T-helper 22 cell (primary cell): ENCODE results near the gene RNF167.
"Not testable (repeated sequence)": the region's sequence is repeated elsewhere in the genome, so short reads cannot be mapped to it uniquely, and the experiment has no call there.

Experiments used
- DNase-seq: peaks from one replicate; pipeline ENCODE4 v3.0.0-alpha.2; 2020; ENCODE audit warnings: low read depth

The RNF167 gene

DNA sequence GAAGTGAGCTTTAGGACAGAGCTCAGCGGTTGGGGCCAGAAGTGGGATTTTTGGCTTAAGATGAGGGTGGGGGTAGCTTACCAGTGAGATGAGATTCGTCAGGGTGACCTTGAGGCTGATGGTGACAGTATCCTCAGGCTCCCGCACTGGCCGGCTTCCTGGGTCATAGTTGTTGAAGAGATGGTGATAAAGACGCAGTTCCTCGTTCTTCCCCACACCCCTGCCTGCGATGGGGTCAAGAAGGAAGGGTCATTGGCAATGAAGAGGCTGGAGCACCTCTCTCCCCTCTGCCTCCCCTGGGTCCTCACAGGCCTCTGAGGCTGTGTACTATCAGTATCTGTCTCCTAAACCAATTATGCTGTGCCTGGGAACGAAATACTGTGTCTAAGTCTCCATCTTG lies 37.5 kb upstream of the RNF167 start:
- DNase-seq: no peak

DNA sequence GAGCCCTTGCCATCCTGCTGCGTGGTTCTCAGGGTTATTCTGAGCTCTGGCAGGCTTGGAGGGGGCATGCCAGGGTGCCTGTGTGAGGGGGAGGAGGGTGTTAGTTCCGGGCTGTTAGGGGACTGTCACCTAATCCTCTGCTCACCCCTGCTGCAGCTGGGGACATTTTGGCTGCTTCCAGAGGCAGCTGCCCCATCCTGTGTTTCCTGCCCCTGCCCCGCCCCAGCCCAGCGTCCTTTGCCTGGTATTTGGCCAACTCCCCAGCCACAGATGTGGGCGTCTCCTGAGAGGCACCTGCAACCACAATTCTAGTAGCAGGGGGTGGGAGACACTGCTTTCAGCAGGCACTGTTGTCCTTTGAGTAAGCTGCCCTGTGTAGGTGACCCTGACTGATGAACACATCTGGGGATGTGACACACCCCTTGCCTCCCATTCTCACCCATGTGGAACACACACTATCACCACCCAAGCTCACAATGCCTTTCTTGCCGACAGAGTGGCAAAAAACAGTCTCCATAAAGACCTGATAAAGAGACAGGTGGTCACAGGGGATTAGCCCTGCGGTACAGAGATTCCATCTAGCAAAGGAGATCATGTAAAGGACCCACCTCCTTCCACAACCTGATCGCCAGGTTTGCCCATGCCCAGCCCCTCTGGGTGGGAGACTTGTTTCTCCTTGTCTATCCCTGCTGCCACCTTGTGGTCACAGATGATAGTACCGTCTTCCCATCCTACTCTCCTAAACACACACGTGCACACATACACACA lies 36.8 kb upstream of the RNF167 start, which contains the start of gene CHRNE:
Gene CHRNE (minus strand): TSS at position 48 of the 768 bp plus-strand sequence. CDS start 35 bp downstream, at position 13.
- peak; percentile 59 for DNase-seq

- DNase-seq: not testable (repeated sequence)
Measured at GRCh38 chr17:4906642-4907041, 33.4 kb upstream of the RNF167 start.

DNA sequence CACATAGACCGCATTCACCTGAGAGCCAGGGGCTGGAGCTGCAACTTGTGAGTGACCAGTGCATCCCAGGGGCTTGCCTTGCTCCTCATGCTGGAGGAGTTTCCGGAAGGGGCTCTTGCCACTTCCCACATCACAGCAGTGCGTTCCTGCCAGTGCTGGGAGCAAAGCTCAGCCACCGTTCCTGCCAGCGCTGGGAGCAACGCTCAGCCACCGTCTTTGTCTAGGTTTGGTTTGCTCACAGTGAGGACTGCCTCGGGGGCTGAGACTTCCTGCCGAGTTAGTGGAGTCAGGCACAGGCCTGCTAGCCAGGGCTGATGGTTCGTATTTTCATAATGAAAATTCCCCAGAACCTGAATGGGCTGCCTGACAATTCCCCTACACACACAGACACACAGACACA lies 31.8 kb upstream of the RNF167 start:
- no peak for DNase-seq

DNA sequence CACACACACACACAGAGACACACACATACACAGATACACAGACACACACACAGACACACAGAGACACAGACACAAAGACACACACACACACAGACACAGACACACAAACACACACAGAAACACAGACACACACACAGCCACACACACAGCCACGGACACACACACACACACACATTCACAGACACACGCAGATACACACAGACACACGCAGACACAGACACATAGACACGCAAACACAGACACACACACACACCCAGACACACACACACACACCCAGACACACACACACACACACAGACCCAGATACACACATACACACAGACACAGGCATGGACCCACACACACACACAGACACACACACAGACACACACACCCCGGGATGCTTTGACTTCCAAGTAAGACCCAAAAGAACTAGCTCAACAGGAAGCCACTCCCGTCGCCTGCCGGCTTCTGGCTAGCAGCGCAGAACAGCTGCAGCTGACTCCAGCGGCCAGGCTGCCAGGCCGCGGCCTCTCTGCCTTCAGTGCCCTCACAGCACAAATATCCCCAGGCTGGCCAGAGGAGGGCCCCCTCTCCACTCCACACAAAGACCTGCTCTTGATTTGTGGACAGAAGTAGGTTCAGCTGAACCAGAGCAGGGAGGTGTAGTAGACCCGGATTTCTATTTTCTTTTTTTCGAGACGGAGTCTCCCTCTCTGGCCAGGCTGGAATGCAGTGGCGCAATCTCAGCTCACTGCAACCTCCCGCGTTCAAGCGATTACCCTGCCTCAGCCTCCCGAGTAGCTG lies 31.2 kb upstream of the RNF167 start:
- peak; percentile 41 for DNase-seq

DNA sequence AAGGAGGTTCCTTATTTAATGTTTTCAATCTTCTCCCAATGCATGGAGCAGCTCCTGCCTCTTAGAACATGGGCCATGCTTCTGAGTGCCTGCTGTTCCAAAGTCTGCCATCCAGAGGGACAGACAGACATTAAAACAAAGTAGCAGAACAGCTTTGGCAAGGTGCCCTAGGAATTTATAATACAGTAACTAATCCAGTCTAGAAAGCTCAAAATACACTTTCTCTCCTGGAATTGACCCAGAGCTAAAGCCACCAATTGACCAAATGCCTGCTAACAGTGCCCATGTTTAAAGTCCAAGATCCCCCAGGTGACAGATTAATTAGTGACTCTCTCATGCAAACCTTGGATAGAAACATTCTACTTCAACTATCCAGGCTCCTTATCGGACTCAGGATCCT lies 26.1 kb upstream of the RNF167 start:
- no peak for DNase-seq

DNA sequence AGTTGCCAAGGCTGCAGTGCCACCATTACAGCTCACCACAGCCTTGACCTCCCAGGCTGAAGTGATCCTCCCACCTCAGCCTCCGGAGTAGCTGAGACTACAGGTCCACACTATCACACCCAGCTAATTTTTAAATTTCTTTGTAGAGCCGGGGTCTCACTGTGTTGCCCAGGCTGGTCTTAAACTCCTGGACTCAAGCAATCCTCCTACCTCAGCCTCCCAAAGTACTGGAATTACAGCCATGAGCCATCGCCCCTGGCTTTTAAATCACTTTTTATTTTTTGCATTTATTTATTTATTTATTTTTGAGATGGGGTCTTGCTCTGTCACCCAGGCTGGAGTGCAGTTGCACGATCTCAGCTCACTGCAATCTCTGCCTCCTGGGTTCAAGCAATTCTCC lies 25.5 kb upstream of the RNF167 start:
- DNase-seq: not testable (repeated sequence)

DNA sequence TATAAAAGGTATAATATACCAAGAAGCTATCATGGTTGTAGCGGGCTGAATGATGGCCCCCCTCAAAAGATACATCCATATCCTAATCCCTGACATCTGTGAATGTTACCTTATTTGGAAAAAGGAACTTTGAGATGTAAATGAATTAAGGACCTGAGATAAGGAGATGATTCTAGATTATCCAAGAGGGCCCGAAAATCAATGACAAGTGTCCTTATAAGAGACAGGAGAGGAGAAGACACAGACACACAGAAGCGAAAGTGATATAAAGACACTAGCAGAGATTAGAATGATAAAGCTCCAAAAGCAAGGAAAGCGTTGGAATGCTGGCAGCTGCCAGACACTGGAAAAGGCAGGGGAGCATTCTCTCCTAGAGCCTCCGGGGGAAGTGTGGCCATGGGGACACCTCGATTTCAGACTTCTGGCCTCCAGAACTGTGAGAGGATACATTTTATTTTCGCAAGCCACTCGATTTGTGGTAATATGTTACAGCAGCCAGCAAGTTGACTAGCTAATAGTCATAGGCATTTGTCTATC lies 20.5 kb upstream of the RNF167 start:
- no peak for DNase-seq

DNA sequence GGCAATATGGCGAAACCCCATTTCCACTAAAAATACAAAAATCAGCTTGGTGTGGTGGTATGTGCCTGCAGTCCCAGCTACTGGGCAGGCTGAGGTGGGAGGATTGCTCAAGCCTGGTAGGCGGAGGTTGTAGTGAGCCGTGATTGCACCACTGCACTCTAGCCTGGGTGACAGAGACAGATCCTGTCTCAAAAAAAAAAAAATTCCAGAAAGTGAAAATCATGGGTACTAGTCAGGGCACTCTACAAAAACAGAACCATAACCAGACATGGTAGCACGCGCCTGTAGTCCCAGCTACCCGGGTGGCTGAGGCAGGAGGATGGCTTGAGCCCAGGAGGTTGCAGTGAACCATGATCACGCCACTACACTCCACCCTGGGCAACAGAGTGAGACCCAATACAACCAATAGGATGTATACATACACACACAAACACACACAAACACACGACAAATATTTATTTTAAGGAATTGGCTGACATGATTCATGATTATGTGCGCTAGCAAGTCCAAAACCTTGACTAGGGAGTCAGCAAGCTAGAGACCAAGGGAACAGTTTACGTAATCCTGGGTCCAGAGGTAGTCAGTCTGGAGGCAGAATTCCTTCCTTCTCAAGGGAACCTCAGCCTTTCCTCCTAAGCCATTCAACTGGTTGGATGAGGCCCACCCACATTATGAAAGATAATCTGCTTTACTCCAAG lies 19.6 kb upstream of the RNF167 start:
- DNase-seq: no peak

DNA sequence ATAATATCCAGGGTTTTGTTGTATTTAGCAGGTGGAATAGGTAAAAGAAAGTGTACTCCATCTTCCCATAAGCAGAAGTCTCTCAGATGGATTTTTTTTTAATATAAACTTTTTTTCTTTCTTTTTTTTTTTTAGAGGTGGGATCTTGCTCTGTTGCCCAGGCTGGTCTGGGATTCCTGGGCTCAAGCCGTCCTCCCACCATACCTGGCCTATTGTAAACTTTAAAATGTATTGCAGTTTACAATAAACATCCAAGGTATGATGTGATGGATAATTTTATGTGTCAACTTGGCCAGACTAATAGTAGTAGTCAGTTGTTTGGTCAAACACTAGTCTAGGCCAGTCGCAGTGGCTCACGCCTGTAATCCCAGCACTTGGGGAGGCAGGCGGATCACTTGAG lies 18.7 kb upstream of the RNF167 start:
- no peak for DNase-seq

DNA sequence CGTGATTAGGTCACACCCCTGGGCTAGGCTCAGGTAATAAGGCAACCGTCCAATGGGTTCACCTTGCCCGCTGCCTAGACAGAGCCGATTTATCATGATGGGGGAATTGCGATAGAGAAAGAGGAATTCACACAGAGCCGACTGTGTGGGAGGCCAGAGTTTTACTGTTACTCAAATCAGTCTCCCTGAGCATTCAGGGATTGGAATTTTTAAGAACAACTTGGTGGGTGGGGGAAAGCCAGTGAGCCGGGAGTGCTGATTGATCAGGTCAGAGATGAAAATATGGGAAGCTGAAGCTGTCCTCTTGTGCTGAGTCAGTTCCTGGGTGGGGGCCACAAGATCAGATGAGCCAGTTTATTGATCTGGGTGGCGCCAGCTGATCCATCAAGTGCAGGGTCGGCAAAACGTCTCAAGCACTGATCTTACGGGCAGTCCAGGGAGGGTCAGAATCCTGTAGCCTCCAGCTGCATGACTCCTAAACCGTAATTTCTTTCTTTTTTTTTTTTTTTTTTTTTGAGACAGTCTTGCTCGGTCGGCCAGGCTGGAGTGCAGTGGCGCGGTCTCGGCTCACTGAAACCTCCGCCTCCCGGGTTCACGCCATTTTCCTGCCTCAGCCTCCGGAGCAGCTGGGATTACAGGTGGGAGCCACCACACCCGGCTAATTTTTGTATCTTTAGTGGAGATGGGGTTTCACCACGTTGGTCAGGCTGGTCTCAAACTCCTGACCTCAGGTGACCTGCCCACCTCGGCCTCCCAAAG lies 13.3 kb upstream of the RNF167 start:
- not testable (repeated sequence) for DNase-seq

DNA sequence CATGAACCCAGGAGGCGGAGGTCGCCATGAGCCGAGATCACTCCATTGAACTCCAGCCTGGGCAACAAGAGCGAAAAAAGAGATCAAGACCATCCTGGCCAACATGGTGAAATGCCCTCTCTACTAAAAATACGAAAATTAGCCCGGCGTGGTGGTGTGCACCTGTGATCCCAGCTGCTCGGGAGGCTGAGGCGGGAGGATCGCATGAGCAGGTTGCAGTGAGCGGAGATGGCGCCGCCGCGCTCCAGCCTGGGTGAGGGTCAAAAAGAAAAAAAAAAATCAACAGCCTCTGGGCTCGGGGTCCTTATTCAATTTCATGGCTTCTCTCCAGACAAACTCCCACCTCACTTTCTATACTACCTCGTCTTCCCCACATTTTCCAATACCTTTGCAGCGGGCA lies 11.2 kb upstream of the RNF167 start:
- no peak for DNase-seq

- no peak for DNase-seq
Measured at GRCh38 chr17:4931963-4932362, 8.1 kb upstream of the RNF167 start, which contains the start of gene GP1BA. Gene GP1BA, plus strand, starts transcription at chr17:4932277. Its CDS starts 328 bp downstream, at chr17:4932605.

DNA sequence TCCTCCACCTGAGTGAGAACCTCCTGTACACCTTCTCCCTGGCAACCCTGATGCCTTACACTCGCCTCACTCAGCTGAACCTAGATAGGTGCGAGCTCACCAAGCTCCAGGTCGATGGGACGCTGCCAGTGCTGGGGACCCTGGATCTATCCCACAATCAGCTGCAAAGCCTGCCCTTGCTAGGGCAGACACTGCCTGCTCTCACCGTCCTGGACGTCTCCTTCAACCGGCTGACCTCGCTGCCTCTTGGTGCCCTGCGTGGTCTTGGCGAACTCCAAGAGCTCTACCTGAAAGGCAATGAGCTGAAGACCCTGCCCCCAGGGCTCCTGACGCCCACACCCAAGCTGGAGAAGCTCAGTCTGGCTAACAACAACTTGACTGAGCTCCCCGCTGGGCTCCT lies 7.3 kb upstream of the RNF167 start:
- no peak for DNase-seq

DNA sequence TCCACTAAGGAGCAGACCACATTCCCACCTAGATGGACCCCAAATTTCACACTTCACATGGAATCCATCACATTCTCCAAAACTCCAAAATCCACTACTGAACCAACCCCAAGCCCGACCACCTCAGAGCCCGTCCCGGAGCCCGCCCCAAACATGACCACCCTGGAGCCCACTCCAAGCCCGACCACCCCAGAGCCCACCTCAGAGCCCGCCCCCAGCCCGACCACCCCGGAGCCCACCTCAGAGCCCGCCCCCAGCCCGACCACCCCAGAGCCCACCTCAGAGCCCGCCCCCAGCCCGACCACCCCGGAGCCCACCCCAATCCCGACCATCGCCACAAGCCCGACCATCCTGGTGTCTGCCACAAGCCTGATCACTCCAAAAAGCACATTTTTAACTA lies 6.4 kb upstream of the RNF167 start:
- no peak for DNase-seq

DNA sequence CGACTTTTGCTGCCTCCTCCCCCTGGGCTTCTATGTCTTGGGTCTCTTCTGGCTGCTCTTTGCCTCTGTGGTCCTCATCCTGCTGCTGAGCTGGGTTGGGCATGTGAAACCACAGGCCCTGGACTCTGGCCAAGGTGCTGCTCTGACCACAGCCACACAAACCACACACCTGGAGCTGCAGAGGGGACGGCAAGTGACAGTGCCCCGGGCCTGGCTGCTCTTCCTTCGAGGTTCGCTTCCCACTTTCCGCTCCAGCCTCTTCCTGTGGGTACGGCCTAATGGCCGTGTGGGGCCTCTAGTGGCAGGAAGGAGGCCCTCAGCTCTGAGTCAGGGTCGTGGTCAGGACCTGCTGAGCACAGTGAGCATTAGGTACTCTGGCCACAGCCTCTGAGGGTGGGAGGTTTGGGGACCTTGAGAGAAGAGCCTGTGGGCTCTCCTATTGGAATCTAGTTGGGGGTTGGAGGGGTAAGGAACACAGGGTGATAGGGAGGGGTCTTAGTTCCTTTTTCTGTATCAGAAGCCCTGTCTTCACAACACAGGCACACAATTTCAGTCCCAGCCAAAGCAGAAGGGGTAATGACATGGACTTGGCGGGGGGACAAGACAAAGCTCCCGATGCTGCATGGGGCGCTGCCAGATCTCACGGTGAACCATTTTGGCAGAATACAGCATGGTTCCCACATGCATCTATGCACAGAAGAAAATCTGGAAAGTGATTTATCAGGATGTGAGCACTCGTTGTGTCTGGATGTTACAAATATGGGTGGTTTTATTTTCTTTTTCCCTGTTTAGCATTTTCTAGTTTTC lies 5.7 kb upstream of the RNF167 start:
- DNase-seq: no peak

DNA sequence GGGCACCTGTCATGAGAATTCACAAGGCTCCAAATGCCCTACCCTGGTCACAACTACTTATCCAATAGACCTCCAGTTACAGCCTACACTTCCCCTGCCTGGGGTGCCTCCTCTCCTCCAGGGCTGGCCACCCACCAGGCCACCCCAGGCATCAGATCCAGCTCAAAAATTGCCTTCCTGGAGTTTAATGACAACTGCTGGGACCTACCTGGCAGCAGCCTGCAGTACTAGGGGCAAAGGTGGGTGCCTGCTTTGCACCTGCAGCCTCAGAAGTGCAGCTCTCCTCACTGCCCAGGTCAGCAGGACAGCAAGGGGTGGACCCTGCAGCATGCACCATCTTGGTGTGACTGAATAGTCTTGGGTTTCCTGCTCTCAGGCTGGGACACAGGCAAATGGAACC lies 4.4 kb upstream of the RNF167 start:
- DNase-seq: no peak

GRCh38 chr17:4936436-4936835 lies 3.6 kb upstream of the RNF167 start:
- no peak for DNase-seq

GRCh38 chr17:4937553-4937952 lies 2.5 kb upstream of the RNF167 start:
- DNase-seq: no peak

DNA sequence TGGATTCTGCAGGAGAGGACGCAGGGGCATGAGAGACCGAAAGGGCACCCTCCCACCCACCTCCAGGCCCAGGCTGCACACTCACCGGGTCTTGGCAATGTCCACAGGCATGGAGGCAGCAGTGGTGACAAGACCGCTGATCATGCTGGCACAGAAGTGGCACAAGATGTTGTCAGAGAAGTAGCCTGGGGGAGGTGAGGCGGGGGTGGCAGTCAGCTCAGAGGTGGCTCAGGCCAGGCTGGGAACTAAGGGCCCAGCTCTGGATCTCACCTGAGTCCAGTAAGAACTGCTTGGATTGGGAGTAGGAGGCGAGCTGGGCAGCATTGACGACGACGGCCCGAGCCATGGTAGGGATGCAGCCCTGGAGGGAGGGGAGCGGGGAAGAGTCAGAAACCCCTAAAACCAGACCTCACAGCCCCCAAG lies 2.0 kb upstream of the RNF167 start:
- DNase-seq: no peak
